Heart left ventricle (tissue), 13 donors: ENCODE results near the gene SLC1A6.

Experiments
- CTCF ChIP-seq, 12 donors: fragments of 200-600 bp; sonication (generic) in 4 of 12; IDR thresholded peaks; one replicate each; pipeline versions ENCODE4 v1.5.0 to v1.8.0; 2018 to 2022; ENCODE audit warnings: antibody characterized with exemption in 12 of 12, mild to moderate bottlenecking in 5 of 12
- POLR2A ChIP-seq, 2 donors: fragments of 450-650 bp; IDR thresholded peaks; one replicate each; pipeline ENCODE4 v1.6.1; 2017; ENCODE audit warnings: antibody characterized with exemption in 2 of 2, mild to moderate bottlenecking in 2 of 2, moderate library complexity in 2 of 2
- donor health status: ischemic (EF 13 %, LVEDD 7.1; RV severe dilation, severe dysfunction).
- donor health status: DM: no; HTN: yes; CAD: no.
- donor health status: DM: no; HTN: no; CAD: no.
- donor health status: ischemic (EF 25% LVEDD 6.9; RV normal size, moderate dysfunction).
- donor health status: ischemic (EF 25% LVEDD 5.7; RV mildly dilated, moderate dysfunction).
- donor health status: ischemic (EF 35%, LVEDD 5.7; RV mildly dilated, moderate dysfunction).
- donor health status: nonischemic (EF 11% LVEDD 7.7; RV severe dilation, severe dysfunction).
- donor health status: DM: yes; HTN: yes; CAD: no.
- donor health status: PGD.
- donor health status: ischemic (EF 29% LVEDD 5.4; RV normal size, mild dysfunction).
- donor health status: nonischemic (EF 23%, LVEDD 6.1; RV moderate dilation, normal function).

- TF ChIP-seq POLR2A (IDR thresholded peaks at IDR 0.05) = no peak
- TF ChIP-seq CTCF (IDR thresholded peaks at IDR 0.05) = no peak
Observed at GRCh38 chr19:15028490-15028889, 48.8 kb upstream of the SLC1A6 start.
